Tibial nerve (tissue), 4 donors: Measurements from ENCODE around the gene PRCD. TPM values are rescaled to one million over a fixed set of nuclear protein-coding genes. Genes with fewer than 3 reads are reported as not detected.

Source experiments
- DNase-seq, 2 donors: peaks; one replicate each; pipeline ENCODE4 v3.0.0-alpha.2; 2019; ENCODE audit warnings: low spot score in 2 of 2
- H3K27ac ChIP-seq, 4 donors: fragments of 200-600 bp; sonication (generic) in 3 of 4; one replicate each; pipeline ENCODE4 v1.5.1; 2017 to 2019; ENCODE audit warnings: mild to moderate bottlenecking in 1 of 4
- H3K27me3 ChIP-seq, 2 donors: fragments of 200-600 bp; sonication (generic) in 1 of 2; one replicate each; pipeline versions ENCODE4 v1.5.1 to v1.6.0; 2017 to 2019
- H3K36me3 ChIP-seq, 3 donors: fragments of 200-600 bp; sonication (generic); one replicate each; pipeline ENCODE4 v1.5.1; 2018 to 2019
- H3K4me1 ChIP-seq, 4 donors: fragments of 200-600 bp; sonication (generic) in 3 of 4; one replicate each; pipeline ENCODE4 v1.5.1; 2017 to 2019
- H3K4me3 ChIP-seq, 4 donors: fragments of 200-600 bp; sonication (generic) in 3 of 4; one replicate each; pipeline ENCODE4 v1.5.1; 2017 to 2019; ENCODE audit warnings: mild to moderate bottlenecking in 1 of 4, moderate library complexity in 1 of 4
- H3K9me3 ChIP-seq, 4 donors: fragments of 200-600 bp; sonication (generic) in 3 of 4; one replicate each; pipeline ENCODE4 v1.5.1; 2017 to 2019
- CTCF ChIP-seq, 5 experiments: fragments of 200-600 bp in 3 of 5; fragments of 450-650 bp in 2 of 5; sonication (generic) in 3 of 5; IDR thresholded peaks; one replicate each; pipeline ENCODE4 v1.5.1; 2016 to 2019; ENCODE audit warnings: antibody characterized with exemption in 5 of 5, mild to moderate bottlenecking in 3 of 5, moderate library complexity in 2 of 5
- EP300 ChIP-seq, 2 donors: sonication (generic); formaldehyde crosslinking; IDR thresholded peaks; one replicate each; pipeline ENCODE4 v1.6.1; 2017; ENCODE audit warnings: antibody characterized with exemption in 2 of 2, mild to moderate bottlenecking in 1 of 2
- POLR2A ChIP-seq, 2 donors: fragments of 450-650 bp; IDR thresholded peaks; one replicate each; pipeline ENCODE4 v1.6.1; 2017; ENCODE audit warnings: antibody characterized with exemption in 2 of 2, mild to moderate bottlenecking in 2 of 2, moderate library complexity in 2 of 2
- WGBS, 2 donors: methylation state at CpG; one replicate each; pipeline ENCODE4 v1.1.5; 2018; 5-methylcytosine and 5-hydroxymethylcytosine counted together
- total RNA-seq, 4 donors: library from RNA; depleted of rRNA; stranded (reverse); fragments of >200 nt; gene quantifications; one replicate each; pipeline ENCODE4 v1.1.0, GENCODE V29; 2016

PRCD gene
- total RNA-seq, 4 donors from 2014 or later, result 6.6 to 23.5 (median 14.1) TPM

GRCh38 chr17:76527430-76528111 is 12.3 kb upstream of the PRCD start:
- Histone ChIP-seq H3K9me3 (no peaks in the 10 kb centered on the region), H3K36me3 (no peaks in the 10 kb centered on the region), H3K27ac (peak overlapping the region; percentile 81 to 99 (median 92)), H3K4me1 (peaks cover 0 to 81% (median 62%) of the 10 kb centered on the region in 4 donors), H3K27me3 (no peaks in the 10 kb centered on the region), H3K4me3 (peak overlapping the region in 1 of 4 donors; percentile 30)
- TF ChIP-seq POLR2A (IDR thresholded peaks at IDR 0.05) (peak in 1 of 2 donors; percentile 31), EP300 (IDR thresholded peaks at IDR 0.05) (peak; percentile 82 to 87), CTCF (IDR thresholded peaks at IDR 0.05) (peak in 2 of 5 experiments; percentile 72 to 77)
- peak; percentile 67 to 73 for DNase-seq
- 26 to 41% methylated on average over 23 to 24 of the region's 26 CpGs for WGBS, 2 donors

- H3K27me3 ChIP-seq, result no peaks in the 10 kb centered on the region
- peaks cover 0 to 81% (median 62%) of the 10 kb centered on the region in 4 donors for H3K4me1 ChIP-seq
- WGBS, 2 donors, result 71 to 73% methylated on average over 15 of the region's 15 CpGs
- DNase-seq, result no peak
- TF ChIP-seq EP300 (IDR thresholded peaks at IDR 0.05) (no peak), CTCF (IDR thresholded peaks at IDR 0.05) (no peak), POLR2A (IDR thresholded peaks at IDR 0.05) (no peak)
- H3K27ac ChIP-seq, result peak overlapping the region; percentile 81 to 99 (median 92)
- H3K36me3 ChIP-seq, result no peaks in the 10 kb centered on the region
- peak overlapping the region in 1 of 4 donors; percentile 30 for H3K4me3 ChIP-seq
- H3K9me3 ChIP-seq, result no peaks in the 10 kb centered on the region
Measured at GRCh38 chr17:76528156-76528527, 11.7 kb upstream of the PRCD start.

GRCh38 chr17:76528528-76529223 is 11.2 kb upstream of the PRCD start:
- Histone ChIP-seq H3K9me3 (no peaks in the 10 kb centered on the region), H3K27me3 (no peaks in the 10 kb centered on the region), H3K36me3 (no peaks in the 10 kb centered on the region), H3K4me3 (peak overlapping the region in 2 of 4 donors; percentile 19 to 30), H3K4me1 (peaks cover 0 to 76% (median 61%) of the 10 kb centered on the region in 4 donors), H3K27ac (peak overlapping the region; percentile 81 to 99 (median 92))
- no peak for DNase-seq
- 43 to 56% methylated on average over 27 to 31 of the region's 31 CpGs for WGBS, 2 donors
- no peak for TF ChIP-seq EP300 (IDR thresholded peaks at IDR 0.05)
- TF ChIP-seq CTCF (IDR thresholded peaks at IDR 0.05), result peak in 1 of 5 experiments; percentile 27

- no peaks in the 10 kb centered on the region for H3K9me3 ChIP-seq
- DNase-seq, result peak; percentile 84 to 87
- no peaks in the 10 kb centered on the region for H3K36me3 ChIP-seq
- H3K4me1 ChIP-seq, result peaks cover 0 to 72% (median 59%) of the 10 kb centered on the region in 4 donors
- no peaks in the 10 kb centered on the region for H3K27me3 ChIP-seq
- peak overlapping the region; percentile 3 to 30 (median 15) for H3K4me3 ChIP-seq
- TF ChIP-seq POLR2A (IDR thresholded peaks at IDR 0.05) (no peak), EP300 (IDR thresholded peaks at IDR 0.05) (peak; percentile 58 to 81), CTCF (IDR thresholded peaks at IDR 0.05) (peak in 4 of 5 experiments; percentile 1 to 45 (median 18))
- WGBS, 2 donors, result 5 to 15% methylated on average over 15 to 20 of the region's 20 CpGs
- H3K27ac ChIP-seq, result peak overlapping the region; percentile 81 to 99 (median 92)
Measured at GRCh38 chr17:76529224-76530094, 10.4 kb upstream of the PRCD start.
